ENCODE results near the gene SLBP. TPM values are rescaled to one million over a fixed set of nuclear protein-coding genes. Genes with fewer than 3 reads are reported as not detected.
A peak's percentile ranks its signal among the peaks of the same experiment; 100 is the strongest.

SLBP gene
- total RNA-seq, 1 experiment from 2014 or later, result 73.4 TPM

- no peaks in the 10 kb centered on the region for H3K4me1 ChIP-seq (ENCODE audit: control insufficient read depth, insufficient read depth, low read length)
- TF ChIP-seq, protein P1, sequence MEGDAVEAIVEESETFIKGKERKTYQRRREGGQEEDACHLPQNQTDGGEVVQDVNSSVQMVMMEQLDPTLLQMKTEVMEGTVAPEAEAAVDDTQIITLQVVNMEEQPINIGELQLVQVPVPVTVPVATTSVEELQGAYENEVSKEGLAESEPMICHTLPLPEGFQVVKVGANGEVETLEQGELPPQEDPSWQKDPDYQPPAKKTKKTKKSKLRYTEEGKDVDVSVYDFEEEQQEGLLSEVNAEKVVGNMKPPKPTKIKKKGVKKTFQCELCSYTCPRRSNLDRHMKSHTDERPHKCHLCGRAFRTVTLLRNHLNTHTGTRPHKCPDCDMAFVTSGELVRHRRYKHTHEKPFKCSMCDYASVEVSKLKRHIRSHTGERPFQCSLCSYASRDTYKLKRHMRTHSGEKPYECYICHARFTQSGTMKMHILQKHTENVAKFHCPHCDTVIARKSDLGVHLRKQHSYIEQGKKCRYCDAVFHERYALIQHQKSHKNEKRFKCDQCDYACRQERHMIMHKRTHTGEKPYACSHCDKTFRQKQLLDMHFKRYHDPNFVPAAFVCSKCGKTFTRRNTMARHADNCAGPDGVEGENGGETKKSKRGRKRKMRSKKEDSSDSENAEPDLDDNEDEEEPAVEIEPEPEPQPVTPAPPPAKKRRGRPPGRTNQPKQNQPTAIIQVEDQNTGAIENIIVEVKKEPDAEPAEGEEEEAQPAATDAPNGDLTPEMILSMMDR (IDR thresholded peaks at IDR 0.05), result peak; percentile 92
- TF ChIP-seq TCF7L2 (IDR thresholded peaks at IDR 0.05; ENCODE audit: low read depth, low read length), result no peak
- in situ Hi-C loops (cut with HindIII; ENCODE audit: low pct_unique_long_range_greater_than_20kb, low sequenced_read_pairs), result no loop called here
- BruUV-seq (replicated peaks), result TSS peak; percentile 85
- no peak overlapping the region for H3K4me3 ChIP-seq (ENCODE audit: low read depth in 2 of 2, low read length in 2 of 2)
- peaks cover 18% of the 10 kb centered on the region for H3K36me3 ChIP-seq (ENCODE audit: control insufficient read depth, insufficient read depth, low read length)
- no peaks in the 10 kb centered on the region for H3K27me3 ChIP-seq (ENCODE audit: control insufficient read depth, insufficient read depth, low read length)
- intact Hi-C loops (cut with micrococcal nuclease; ENCODE audit: unreplicated experiment), result no loop called here
- ChIA-PET POLR2A (no interaction called here), CTCF (interaction anchor here (0.8 to 1.5 kb wide), 4 partner anchors 16 to 1071 kb away, joined by 4 to 11 read pairs (median 6); no protein-coding TSS in a partner anchor)
- peak overlapping the region; percentile 51; the same call in 1 of the 2 replicates for H3K27ac ChIP-seq (ENCODE audit: low read length)
- no peaks in the 10 kb centered on the region for H3K9me3 ChIP-seq (ENCODE audit: control insufficient read depth, insufficient read depth, low read depth, low read length)
- DNase-seq (ENCODE audit: low read depth, low spot score) (peak; percentile 64), ATAC-seq (peak; percentile 91)
Measured at GRCh38 chr4:1693131-1693896, 18.8 kb downstream of the SLBP start.

DNA sequence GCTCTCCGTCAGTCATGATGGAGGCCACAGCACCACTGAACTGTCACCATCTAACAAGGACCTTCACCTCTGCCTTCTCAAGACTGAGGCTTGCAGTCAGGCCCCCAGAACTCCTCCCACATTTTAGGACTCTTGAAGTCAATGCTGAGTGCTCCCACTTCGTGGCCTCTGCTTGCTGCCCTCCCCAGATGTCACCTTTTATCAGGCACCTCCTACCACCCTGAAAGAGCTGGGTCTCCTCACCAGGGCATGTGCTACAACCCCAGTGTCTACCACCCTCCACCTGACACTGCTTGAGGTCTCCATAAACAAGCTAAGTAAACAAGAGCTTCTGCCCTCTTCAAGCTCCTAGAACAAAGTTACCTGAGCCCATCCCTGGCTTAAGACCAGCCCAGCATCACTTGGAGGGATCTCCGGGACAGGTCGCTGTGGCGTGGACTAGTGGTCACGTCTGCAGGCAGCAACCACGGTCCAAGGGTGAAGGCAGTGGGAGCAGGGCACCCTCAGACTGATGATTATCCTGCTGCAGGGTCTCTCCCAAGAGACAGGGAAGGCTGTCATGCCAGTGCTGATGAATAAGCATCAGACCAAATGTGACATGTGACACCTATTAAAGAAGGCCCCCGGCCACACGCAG lies 20.3 kb downstream of the SLBP start:
- Histone ChIP-seq H3K4me1 (ENCODE audit: control insufficient read depth, insufficient read depth, low read length) (no peaks in the 10 kb centered on the region), H3K27me3 (ENCODE audit: control insufficient read depth, insufficient read depth, low read length) (no peaks in the 10 kb centered on the region), H3K4me3 (ENCODE audit: low read depth in 2 of 2, low read length in 2 of 2) (no peak overlapping the region), H3K9me3 (ENCODE audit: control insufficient read depth, insufficient read depth, low read depth, low read length) (no peaks in the 10 kb centered on the region), H3K36me3 (ENCODE audit: control insufficient read depth, insufficient read depth, low read length) (peaks cover 18% of the 10 kb centered on the region), H3K27ac (ENCODE audit: low read length) (no peak overlapping the region)
- DNase-seq (ENCODE audit: low read depth, low spot score), result no peak
- TF ChIP-seq, protein P2, sequence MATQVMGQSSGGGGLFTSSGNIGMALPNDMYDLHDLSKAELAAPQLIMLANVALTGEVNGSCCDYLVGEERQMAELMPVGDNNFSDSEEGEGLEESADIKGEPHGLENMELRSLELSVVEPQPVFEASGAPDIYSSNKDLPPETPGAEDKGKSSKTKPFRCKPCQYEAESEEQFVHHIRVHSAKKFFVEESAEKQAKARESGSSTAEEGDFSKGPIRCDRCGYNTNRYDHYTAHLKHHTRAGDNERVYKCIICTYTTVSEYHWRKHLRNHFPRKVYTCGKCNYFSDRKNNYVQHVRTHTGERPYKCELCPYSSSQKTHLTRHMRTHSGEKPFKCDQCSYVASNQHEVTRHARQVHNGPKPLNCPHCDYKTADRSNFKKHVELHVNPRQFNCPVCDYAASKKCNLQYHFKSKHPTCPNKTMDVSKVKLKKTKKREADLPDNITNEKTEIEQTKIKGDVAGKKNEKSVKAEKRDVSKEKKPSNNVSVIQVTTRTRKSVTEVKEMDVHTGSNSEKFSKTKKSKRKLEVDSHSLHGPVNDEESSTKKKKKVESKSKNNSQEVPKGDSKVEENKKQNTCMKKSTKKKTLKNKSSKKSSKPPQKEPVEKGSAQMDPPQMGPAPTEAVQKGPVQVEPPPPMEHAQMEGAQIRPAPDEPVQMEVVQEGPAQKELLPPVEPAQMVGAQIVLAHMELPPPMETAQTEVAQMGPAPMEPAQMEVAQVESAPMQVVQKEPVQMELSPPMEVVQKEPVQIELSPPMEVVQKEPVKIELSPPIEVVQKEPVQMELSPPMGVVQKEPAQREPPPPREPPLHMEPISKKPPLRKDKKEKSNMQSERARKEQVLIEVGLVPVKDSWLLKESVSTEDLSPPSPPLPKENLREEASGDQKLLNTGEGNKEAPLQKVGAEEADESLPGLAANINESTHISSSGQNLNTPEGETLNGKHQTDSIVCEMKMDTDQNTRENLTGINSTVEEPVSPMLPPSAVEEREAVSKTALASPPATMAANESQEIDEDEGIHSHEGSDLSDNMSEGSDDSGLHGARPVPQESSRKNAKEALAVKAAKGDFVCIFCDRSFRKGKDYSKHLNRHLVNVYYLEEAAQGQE (IDR thresholded peaks at IDR 0.05; ENCODE audit: insufficient read depth in 1 of 2, low read depth in 2 of 2, low read length in 1 of 2), result no peak
- TF ChIP-seq, protein P1 (IDR thresholded peaks at IDR 0.05), result no peak
- TF ChIP-seq SIN3A (IDR thresholded peaks at IDR 0.05; ENCODE audit: borderline replicate concordance, insufficient read depth, low read depth, low read length), result no peak
- TF ChIP-seq TCF7L2 (IDR thresholded peaks at IDR 0.05; ENCODE audit: low read depth, low read length), result no peak
- BruUV-seq (replicated peaks), result no TSS peak
- in situ Hi-C loops (cut with HindIII; ENCODE audit: low pct_unique_long_range_greater_than_20kb, low sequenced_read_pairs), result no loop called here
- ATAC-seq, result no peak
- ChIA-PET CTCF (no interaction called here), POLR2A (no interaction called here)
- intact Hi-C loops (cut with micrococcal nuclease; ENCODE audit: unreplicated experiment), result no loop called here
